Measurements from ENCODE around the gene ZBTB8B. TPM values are rescaled to one million over a fixed set of nuclear protein-coding genes. Genes with fewer than 3 reads are reported as not detected.

The ZBTB8B gene
- total and polyA plus RNA-seq, 4 donors, result under 0.01 to 0.09 (median 0.03) TPM

- Histone ChIP-seq H3K36me3 (ENCODE audit: control insufficient read depth in 4 of 4, insufficient read depth in 4 of 4, low read length in 4 of 4) (peaks cover 0 to 6% (median under 1%) of the 10 kb centered on the region in 4 donors), H3K4me1 (ENCODE audit: control insufficient read depth in 5 of 5, insufficient read depth in 5 of 5, low read length in 5 of 5) (peaks cover 0 to 12% (median 5%) of the 10 kb centered on the region in 5 donors), H3K4me3 (no peak overlapping the region), H3K27me3 (ENCODE audit: control insufficient read depth in 3 of 3, insufficient read depth in 3 of 3, low read length in 2 of 3) (peaks cover 0 to 7% (median 0%) of the 10 kb centered on the region in 3 donors), H3K9me3 (ENCODE audit: control insufficient read depth in 4 of 4, insufficient read depth in 3 of 4, low read length in 3 of 4) (peaks cover 0 to 4% (median 0%) of the 10 kb centered on the region in 4 donors), H3K9ac (ENCODE audit: insufficient read depth in 1 of 2, low read length in 2 of 2) (no peak overlapping the region), H3K27ac (ENCODE audit: low read depth in 1 of 2, low read length in 1 of 2) (no peak overlapping the region)
- WGBS, 2 donors, result 95% methylated on average over 8 of the region's 8 CpGs
- ATAC-seq (ENCODE audit: insufficient read depth, low FRiP score), result no peak
- no peak for TF ChIP-seq CTCF (IDR thresholded peaks at IDR 0.05; ENCODE audit: control extremely low read depth, extremely low read depth)
- DNase-seq, result no peak
These were observed 3.9 kb downstream of the ZBTB8B start for GRCh38 chr1:32468791-32469190.

GRCh38 chr1:32470431-32470830 lies 5.6 kb downstream of the ZBTB8B start:
- H3K36me3 ChIP-seq (ENCODE audit: control insufficient read depth in 4 of 4, insufficient read depth in 4 of 4, low read length in 4 of 4), result peaks cover 0 to 6% (median under 1%) of the 10 kb centered on the region in 4 donors
- peaks cover 0 to 7% (median 0%) of the 10 kb centered on the region in 3 donors for H3K27me3 ChIP-seq (ENCODE audit: control insufficient read depth in 3 of 3, insufficient read depth in 3 of 3, low read length in 2 of 3)
- H3K9me3 ChIP-seq (ENCODE audit: control insufficient read depth in 4 of 4, insufficient read depth in 3 of 4, low read length in 3 of 4), result no peaks in the 10 kb centered on the region
- peaks cover 0 to 7% (median under 1%) of the 10 kb centered on the region in 5 donors for H3K4me1 ChIP-seq (ENCODE audit: control insufficient read depth in 5 of 5, insufficient read depth in 5 of 5, low read length in 5 of 5)
- DNase-seq (peak; percentile 27 to 70 (median 55)), ATAC-seq (ENCODE audit: insufficient read depth, low FRiP score) (no peak)
- WGBS, 2 donors, result 86 to 90% methylated on average over 11 of the region's 11 CpGs
- TF ChIP-seq CTCF (IDR thresholded peaks at IDR 0.05; ENCODE audit: control extremely low read depth, extremely low read depth), result no peak
- no peak overlapping the region for H3K9ac ChIP-seq (ENCODE audit: insufficient read depth in 1 of 2, low read length in 2 of 2)
- no peak overlapping the region for H3K27ac ChIP-seq (ENCODE audit: low read depth in 1 of 2, low read length in 1 of 2)
- no peak overlapping the region for H3K4me3 ChIP-seq

GRCh38 chr1:32470991-32471694 lies 6.3 kb downstream of the ZBTB8B start:
- WGBS, 2 donors, result 52 to 68% methylated on average over 26 to 28 of the region's 28 CpGs
- no peak overlapping the region for H3K4me3 ChIP-seq
- no peak for TF ChIP-seq CTCF (IDR thresholded peaks at IDR 0.05; ENCODE audit: control extremely low read depth, extremely low read depth)
- peaks cover 0 to 6% (median under 1%) of the 10 kb centered on the region in 4 donors for H3K36me3 ChIP-seq (ENCODE audit: control insufficient read depth in 4 of 4, insufficient read depth in 4 of 4, low read length in 4 of 4)
- peaks cover 0 to 3% (median 0%) of the 10 kb centered on the region in 3 donors for H3K27me3 ChIP-seq (ENCODE audit: control insufficient read depth in 3 of 3, insufficient read depth in 3 of 3, low read length in 2 of 3)
- H3K9ac ChIP-seq (ENCODE audit: insufficient read depth in 1 of 2, low read length in 2 of 2), result no peak overlapping the region
- DNase-seq, result no peak
- no peak overlapping the region for H3K27ac ChIP-seq (ENCODE audit: low read depth in 1 of 2, low read length in 1 of 2)
- no peak for ATAC-seq (ENCODE audit: insufficient read depth, low FRiP score)
- H3K9me3 ChIP-seq (ENCODE audit: control insufficient read depth in 4 of 4, insufficient read depth in 3 of 4, low read length in 3 of 4), result no peaks in the 10 kb centered on the region
- peaks cover 0 to 4% (median 0%) of the 10 kb centered on the region in 5 donors for H3K4me1 ChIP-seq (ENCODE audit: control insufficient read depth in 5 of 5, insufficient read depth in 5 of 5, low read length in 5 of 5)

All from lung (tissue), 12 donors.